Activated naive CD8-positive, alpha-beta T cell treated with anti-CD3 and anti-CD28 coated beads, Interleukin-2, amount 50 U/mL, for 16 hours (primary cell): ENCODE data around the gene NEUROD6.

Source experiments
- DNase-seq: peaks from one replicate; pipeline ENCODE4 v3.0.0-alpha.2; 2020; ENCODE audit warnings: low read depth, low spot score

NEUROD6 gene

DNA sequence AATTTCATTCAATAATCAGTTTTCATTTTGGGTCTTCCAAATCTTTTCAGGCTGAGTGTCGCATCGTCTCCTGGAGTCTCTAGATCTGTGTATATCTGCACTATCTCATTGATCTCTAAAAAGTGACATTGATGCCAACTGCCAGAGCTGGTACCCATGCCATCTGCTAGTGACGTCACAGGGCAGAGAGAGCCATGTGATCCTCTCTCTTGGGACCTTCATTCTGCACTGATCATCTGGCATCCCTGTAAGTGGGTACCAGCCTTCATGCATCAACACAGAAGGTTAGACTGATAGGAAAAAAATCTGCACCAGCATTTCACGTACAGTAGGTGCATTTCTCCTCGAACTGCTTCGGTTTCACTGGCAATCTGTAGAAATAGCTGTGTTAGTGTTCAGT lies at the start of gene NEUROD6:
Gene NEUROD6 (minus strand): TSS at position 124 of the 400 bp plus-strand sequence. CDS start 1,458 bp downstream, outside the sequence.
- no peak for DNase-seq

DNA sequence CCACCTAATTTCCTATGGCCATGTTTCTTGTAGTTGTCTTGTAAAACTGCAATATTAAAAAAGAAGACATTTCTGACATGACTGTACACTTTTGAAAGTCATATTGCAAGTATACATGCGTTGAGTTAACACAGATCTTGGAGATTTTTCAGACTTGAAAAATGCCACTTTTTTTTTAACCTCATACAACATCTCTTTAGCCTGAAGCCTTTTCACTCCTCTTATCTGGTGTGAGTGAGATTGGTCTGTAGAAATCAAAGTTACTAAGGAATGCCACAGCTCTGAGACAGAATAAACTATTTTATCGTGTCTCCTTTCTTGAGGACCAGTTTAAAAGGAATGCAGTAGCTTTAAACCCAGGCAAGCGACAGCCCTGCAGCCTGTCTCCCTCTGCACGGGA lies 43.9 kb upstream of the NEUROD6 start:
- DNase-seq, result no peak

DNA sequence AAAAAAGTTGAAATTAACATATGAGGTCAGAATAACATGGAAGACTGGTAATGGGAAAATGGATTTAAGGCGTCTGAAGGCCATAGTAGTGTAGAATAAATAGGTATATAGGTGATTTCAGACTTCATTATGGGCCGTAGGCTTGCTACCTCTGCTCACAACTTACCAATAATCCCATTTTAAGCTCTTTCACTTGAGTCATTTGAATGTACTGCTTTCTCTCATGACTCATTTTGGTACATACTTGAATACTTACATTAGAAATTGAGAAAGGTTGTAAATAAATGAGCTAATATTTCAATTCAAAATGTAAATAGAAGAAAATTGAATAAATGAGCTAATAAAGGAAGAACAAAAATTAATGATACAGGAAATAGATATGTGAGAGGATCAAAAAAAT lies 42.2 kb upstream of the NEUROD6 start:
- DNase-seq, result no peak

DNA sequence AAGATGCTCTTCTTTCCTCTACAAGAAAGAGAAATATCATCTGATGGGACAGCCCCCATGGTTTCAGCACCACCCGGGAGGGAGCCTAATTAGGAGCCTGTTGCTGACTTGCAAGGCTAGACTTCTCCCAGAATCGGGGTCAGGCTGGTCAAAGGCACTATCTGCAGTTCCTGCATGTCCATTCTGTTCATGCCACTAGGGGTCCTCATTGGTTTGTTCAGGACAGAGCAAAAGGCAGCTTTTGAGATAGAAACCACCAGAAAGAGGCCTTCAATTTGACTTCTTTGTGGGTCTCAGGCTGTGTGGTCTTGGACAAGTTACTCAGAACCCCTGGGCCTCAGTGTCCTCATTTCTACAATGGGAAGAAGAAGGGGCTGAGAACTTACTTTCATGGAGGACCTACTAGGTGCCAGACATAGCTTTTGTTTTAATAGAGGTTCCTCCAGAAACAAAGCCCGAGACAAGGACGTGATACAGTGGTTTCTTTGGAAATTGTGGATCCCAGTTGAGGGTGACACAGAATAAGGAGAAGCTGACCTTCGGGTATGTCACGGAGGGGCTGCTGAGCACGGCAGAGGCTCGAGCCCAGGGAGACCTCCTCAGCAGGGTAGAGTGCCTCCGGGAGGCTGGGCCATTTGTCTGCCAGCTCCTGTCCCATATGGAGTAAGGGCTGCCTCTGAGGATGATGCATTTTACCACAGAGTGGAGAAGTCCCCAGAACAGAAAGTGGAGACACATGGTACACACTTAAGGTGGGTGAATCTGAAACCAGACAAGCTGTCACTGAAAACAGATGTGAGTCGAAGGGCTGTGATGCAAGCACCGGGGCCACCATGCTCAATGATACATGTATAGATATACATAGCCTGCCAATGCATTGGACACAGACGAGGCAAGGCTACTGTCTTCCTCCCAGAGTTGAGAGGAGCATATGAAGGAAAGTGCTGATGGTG lies 33.1 kb upstream of the NEUROD6 start:
- DNase-seq, result no peak

DNA sequence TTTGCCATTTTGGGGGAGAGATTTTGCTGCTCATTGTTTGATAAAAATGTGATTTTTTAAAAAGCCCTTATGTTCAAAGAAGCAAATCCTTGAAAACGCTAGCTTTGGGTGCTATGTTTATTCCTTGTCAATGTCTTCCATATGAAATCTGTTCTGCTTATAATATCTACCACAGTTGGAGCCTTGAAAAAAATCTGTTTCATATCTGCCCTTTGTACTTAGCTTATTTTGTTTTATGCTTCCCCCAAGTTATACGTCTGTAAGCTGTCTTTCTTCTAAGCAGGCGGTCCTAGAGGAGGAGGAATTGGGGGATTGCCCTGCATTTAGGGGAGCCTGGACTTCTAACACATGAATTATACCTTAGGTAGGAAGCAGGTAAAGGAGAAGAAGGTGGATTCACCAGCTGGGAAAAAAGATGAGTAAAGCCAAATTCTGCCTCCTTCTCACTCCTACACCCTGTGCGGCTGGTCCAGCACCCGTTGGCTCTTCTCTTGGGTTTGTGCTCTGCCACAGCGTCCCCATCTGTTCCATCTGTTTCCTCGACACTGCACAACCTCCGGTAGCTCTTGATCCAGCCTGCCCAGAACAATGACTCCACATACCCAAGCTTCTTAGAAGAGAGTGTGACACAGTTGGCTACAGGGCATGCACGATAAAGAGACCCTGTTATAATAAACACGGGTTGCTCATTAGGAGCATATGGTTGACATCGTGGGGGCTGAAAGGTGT lies 31.9 kb upstream of the NEUROD6 start:
- no peak for DNase-seq

DNA sequence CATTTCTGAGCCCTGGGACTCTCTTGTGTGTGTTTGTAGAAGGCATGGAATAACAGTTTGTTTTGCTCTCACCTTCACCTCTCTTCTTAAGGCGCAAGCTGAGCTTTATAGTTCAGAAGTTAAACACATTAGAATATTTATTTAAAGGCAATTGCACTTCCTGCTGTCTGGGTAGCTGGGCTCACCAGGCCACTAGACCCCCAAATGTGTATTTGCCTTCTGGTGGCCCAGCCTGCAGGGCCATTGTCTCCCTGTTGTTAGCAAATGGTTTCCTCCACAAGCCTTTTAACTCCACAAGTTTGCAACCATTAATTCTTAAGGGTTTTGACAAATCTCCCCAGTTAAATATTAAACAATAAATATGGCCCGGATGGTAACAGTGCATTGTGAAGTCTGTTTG lies 31.1 kb upstream of the NEUROD6 start:
- DNase-seq, result no peak

DNA sequence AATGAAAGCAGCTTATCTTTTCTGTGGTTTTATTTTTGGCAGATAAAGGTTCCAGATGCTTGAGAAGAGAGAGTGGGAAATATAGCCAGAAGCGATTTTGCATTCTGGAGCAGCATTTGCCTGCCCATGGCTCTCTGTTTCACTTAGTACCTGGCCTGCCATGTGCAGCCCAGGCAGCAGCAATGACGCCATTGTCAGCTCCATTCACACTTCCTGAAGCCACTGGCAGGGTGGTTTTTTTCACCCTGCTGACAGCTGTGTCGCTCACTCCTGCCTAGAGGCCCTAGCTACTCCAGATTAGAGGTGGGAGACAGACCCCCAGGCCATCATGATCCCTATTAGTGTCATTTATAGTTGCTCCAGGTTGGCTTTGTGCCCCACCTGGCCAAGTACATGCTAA lies 30.1 kb upstream of the NEUROD6 start:
- DNase-seq, result no peak

DNA sequence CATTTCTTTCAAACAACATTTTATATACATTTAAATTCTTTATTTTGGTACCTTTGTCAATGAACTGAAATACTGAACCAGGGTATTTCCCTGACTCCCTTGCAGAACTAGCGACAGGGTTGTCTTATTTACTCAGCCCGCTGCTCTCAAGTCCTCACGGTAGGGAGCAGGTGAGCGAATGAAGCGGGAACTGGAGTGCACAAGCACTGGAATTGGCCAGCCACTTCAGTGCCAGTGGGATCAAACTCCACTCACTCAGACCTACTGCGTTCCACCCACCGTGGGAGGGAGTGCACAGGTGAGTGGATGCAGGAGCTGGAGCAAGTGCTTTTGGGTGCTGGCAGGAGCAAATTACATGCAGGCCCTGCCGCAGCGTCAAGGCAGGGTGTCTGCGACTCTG lies 28.1 kb upstream of the NEUROD6 start:
- no peak for DNase-seq

DNA sequence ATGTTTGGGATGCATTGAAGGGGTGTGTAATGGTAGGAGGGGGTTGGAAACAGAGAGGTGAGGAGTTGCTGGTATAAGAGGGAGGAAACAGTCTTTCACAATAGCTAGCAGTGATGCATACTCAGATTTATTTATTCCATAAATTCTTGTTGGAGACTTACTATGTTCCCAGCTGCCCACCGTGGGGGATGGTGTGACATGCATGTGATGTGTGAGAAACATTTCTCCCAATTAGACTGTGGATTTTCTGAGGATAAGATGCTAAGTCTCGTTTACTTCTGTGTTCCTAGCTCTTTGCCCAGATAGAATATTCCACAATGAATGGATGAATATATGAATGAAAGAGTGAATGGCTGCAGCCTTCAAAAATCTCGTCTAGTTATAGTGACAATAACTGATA lies 23.0 kb upstream of the NEUROD6 start:
- no peak for DNase-seq

DNA sequence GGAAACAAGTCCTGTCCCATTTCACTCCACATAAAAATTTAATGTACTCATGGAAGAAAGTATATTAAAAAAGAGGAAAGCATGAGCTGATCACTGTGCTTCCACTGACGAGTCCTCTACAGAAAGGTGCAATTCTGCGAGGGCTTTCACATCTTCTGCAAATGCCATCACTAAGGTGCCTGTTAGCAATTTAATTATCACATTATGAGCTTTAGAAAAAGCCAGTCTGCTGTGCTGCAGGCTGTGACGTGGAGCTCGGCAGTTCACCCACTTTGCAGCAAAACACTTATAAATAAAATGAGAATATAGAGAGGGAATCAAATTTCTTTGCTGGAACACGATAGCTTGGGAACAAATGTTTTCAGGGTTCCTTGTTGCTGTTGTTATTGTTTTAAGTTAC lies 22.5 kb upstream of the NEUROD6 start:
- no peak for DNase-seq

DNA sequence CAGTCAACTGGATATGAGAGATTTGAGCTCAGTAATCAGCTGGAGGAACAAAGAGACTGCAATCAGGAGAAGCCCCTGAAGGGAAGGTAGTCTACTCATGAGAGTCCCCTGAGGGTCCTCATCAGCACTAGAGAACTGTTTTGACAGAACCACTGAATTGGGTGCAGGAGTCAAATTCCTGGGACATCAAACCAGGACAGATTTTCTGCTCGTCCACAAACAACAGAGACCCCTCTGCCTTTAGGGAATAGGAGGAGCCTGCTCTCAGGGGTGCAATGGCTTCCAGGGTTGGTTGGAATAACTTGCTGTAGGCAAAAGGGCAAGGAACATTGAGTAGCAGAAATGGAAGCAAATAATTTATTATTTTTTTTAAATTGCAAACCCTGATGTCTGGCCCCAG lies 21.9 kb upstream of the NEUROD6 start:
- DNase-seq, result no peak

DNA sequence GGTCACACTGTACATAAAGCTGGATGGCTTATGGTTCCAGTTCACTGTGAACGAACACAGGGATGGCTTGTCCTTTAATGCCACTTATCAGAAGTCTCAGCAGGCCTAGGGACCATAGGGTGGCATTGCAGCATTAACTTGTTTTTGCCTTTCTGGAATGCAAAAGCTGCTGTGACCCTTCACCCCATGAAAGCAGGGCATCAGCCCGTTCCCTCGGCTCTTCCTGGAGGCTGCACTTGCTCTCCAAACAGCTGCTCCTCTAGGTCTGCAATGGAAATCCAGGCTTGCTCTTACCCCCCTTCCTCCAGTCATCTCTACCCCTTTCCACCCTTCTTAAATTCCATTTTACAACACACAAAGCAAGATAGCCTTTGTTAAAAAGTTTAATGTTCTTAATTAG lies 17.9 kb upstream of the NEUROD6 start:
- no peak for DNase-seq

DNA sequence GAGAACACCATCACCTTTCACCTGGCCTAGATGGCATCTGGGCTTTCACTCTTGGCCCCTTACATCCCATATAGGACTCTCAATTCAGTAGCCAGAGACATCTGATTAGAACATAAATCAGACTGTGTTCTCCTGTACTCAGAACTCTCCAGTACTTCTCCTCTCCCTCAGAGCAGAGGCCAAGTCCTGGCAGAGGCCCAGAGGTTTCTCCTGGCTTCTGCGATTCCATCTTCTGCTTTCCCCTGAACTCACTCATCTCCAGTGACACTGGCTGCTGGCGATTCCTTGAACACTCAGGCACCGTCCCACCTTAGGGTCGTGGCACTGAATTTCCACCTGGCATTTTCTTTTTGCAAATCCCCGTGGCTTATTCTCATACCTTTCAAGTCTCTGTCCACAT lies 4.9 kb upstream of the NEUROD6 start:
- DNase-seq, result no peak

DNA sequence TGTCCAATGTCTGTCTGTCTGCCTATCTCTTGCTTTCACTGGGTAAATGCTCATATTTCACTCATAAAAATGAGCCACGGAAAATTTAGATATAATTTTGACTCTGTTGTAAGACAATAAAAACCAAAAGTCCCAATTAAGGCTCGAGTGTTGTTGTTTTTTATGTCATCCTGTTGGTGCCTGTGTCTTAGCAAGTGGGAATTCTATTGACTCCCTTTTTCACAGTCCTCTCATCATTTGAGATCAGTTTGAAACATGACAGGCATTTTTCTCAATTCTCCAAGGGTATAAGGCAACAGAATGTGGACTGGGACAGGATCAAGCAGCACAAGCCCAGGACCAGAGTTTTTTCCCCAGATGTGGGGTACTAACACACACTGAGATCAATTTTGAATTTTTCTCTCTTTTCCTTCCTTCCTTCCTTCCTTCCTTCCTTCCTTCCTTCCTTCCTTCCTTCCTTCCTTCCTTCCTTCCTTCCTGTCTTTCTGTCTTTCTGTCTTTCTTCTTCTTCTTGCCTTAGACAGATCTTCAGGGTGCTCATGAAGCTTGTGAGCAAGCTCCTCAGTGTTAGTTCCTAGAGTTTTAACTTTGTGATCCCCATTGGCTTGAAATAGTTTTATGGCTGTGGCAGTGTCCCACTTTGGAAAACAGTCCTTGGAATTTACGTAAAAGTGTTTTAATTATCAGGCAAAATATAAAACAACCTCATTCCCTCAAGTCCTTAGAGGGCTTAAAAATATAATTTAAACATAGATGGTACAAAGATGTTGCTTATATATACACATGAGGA lies 3.2 kb upstream of the NEUROD6 start:
- no peak for DNase-seq

DNA sequence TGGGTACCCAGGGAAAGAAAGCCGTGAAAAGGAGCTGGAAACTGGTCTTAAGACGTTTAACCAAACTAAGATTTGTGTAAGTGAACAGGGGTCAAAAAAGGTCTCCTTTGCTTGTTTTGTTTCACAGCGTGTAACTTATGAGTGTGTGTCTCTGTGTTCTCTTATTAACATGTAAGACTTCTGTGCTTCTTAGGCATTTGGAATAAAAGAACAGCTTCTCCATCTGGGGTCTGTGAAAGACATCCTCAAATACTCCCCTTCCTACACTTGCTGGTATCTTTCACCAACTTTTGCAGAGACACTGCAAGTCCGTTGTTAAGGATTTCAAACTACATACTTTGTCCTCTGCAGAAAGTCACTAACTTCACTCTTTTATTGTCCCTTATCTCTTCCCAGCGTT lies 615 bp upstream of the NEUROD6 start:
- no peak for DNase-seq

DNA sequence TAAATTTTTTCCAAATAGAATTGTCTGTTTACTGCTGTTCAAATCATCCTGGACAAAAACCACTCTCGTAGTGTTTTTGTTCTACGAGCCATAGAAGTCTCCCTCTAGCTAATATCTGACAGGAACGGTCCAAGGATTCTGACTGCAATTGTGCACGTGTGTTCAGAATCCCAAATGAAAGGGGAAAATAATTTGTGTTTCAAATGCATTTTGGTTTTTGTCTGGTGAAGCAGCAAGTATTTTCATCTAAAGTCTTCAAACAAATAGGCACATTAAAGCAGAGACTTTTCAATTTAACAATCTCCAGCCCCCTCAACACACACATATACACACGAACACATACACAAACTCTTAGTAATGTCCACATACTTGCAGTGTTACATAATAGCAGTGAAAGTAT lies 475 bp downstream of the NEUROD6 start:
- no peak for DNase-seq

DNA sequence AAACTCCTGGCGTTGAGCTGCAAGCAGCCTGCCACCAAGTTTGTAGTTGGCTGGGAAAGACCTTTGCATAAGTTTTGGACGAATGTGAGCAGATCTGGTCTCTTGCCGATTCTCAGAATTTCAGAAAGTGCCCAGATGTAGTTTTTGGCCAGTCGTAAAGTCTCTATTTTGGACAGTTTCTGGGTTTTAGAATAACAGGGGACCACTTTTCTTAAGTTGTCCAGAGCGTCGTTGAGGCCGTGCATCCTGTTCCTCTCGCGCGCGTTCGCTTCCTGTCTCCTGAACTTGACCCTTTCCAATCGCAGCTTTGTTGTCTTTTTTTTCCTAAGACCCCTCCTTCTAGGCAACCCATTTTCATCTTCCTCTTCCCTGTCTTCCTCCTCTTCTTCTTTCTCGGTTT lies 1.8 kb downstream of the NEUROD6 start:
- no peak for DNase-seq

DNA sequence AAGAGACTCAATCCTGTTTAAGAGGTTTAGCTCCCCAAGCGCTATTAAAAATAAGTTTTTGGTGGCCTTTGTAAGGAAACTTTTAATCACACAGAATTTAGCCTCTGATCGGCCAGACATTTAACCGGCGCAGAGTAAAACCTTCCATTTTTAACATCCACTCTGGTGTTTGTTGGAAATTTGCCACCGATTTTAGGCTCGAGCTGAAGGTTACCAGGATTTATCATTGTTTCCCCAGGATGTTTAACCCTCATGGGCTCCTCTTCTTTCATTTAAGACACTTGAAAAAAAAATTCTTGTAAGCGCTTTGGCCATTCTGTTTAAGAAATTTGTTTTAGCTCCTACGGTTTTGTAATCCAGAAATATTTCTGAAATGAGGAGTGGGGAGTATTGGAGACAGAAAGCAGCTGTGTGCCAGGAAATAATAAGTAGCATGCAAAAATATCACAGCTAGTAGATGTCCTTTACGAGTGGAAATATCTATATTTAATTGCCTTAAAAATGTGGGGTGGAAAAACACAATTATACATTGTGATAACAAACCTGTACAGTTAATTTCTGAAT lies 3.4 kb downstream of the NEUROD6 start:
- no peak for DNase-seq

DNA sequence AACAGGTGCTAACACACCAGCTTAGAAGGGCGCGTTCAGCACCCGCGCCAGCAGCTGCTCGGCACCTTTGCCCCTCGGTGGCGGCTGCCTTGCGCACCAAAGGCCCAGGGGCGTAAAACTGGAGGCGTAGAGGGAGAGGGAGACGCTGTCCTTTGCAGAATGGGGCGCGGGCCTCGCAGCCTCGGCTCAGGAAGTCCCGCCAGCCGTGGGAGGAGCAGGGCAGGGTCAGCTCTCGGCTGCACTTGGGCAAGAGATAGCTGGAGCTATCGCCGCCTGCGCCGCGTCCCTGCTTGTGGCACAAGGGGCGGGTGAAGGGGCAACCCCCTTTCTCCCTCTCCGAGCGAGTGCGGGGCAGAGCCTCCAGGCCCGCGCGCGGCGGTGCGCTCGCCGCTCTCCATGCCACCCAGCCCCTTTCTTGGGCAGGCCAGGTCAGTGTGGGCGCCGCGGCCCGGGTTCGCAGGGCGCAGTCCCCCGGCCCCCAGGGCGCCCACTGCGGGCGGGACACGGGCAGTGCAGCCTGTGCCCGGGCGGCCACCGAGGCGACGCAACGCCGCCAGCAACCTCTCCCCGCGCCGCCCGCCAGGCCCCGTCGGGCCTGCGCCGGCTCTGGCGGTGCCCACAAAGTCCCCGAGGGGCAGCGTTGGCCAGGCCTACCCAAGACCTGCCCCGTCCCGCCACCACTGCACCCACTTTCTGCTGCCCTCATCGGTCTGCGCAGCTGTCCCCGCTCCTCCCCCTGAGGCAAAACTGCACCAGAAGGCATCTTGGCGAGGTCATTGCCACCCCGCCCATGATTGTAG lies 4.1 kb downstream of the NEUROD6 start:
- no peak for DNase-seq

DNA sequence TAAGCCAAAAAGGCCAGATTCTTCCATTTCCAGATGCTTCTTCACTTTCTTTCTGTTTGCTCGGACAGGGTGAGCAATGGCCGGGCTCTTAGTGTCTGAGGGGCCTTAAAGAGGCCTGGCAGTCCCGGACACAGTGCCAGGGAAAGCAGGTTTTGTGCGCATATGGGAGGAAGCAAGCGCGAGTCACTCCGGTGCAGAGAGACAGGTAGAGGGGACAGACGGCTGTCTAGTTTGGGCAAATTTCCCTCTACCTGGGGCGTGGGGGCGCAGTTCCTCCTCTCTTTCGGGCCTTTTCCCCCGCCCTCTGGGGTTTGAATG lies 4.7 kb downstream of the NEUROD6 start:
- DNase-seq, result no peak

DNA sequence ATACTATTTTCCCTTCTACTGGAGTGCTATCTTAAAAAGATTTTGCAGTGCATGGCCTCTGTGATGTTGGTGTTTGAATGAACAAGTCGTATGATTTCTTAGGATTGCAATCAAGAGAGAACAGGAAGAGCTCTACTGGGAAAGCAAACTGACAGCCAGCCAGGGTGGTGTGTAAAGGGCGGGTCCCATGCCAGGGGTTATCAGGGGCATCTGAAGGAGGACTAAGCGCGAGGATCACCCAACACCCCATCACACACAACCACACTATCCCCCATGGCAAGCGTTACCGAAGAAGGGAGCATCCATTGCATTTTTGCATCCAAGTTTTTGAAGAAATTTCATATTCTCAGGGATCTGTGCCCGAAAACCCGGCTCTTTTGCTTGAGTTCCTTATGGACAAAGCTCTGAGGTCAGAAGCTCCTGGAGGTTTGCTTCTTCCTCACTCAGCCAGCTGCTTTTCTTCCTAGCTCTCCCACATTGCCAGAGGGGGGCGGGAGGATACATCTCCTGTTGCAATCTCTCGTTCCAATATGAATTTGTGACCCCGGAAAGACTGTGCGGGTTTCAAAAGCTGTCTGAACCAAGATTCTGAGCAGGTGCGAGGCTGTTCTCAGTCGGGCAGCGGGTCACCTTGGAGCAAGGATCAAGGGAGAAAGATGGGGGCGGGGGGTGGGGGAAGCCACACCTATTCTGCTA lies 5.2 kb downstream of the NEUROD6 start:
- no peak for DNase-seq
